NCI-H2196 (cell line): ENCODE data around the gene OR52R1.
A peak's percentile ranks its signal among the peaks of the same experiment; 100 is the strongest.
"Not testable (repeated sequence)": the region's sequence is repeated elsewhere in the genome, so short reads cannot be mapped to it uniquely, and the experiment has no call there.

ENCODE experiments used
- DNase-seq: peaks from one replicate; lab custom pipeline; 2025; ENCODE audit not compliant: unreplicated experiment; lab: John Stamatoyannopoulos, UW

OR52R1 gene

GRCh38 chr11:4804280-4804679, at the start of gene OR52R1:
Gene OR52R1 (minus strand): TSS chr11:4804380. CDS start chr11:4804380, 0 bp downstream.
- no peak for DNase-seq

GRCh38 chr11:4851033-4851432, 46.9 kb upstream of the OR52R1 start:
- DNase-seq, result no peak

- no peak for DNase-seq
Measured at GRCh38 chr11:4848908-4849532, 44.8 kb upstream of the OR52R1 start, which contains the start of gene OR51S1. Gene OR51S1 (minus strand): TSS chr11:4849208. CDS start chr11:4849208, 0 bp downstream.

GRCh38 chr11:4839851-4840549, 35.8 kb upstream of the OR52R1 start:
- DNase-seq, result peak; percentile 10

- no peak for DNase-seq
Measured at GRCh38 chr11:4830909-4831308, 26.7 kb upstream of the OR52R1 start.

- DNase-seq, result peak; percentile 13
Measured at GRCh38 chr11:4830346-4830745, 26.2 kb upstream of the OR52R1 start.

- peak; percentile 13 for DNase-seq
Measured at GRCh38 chr11:4826425-4826824, 22.2 kb upstream of the OR52R1 start.

- no peak for DNase-seq
Measured at GRCh38 chr11:4825132-4825531, 21.0 kb upstream of the OR52R1 start.

- no peak for DNase-seq
Measured at GRCh38 chr11:4821021-4821420, 16.8 kb upstream of the OR52R1 start, which contains the start of gene OR51F2. Gene OR51F2 (plus strand): TSS chr11:4821321. CDS start chr11:4821422, 101 bp downstream.

GRCh38 chr11:4809246-4809645, 5.1 kb upstream of the OR52R1 start:
- DNase-seq, result no peak

- DNase-seq, result no peak
Measured at GRCh38 chr11:4808476-4808875, 4.3 kb upstream of the OR52R1 start.

- not testable (repeated sequence) for DNase-seq
Measured at GRCh38 chr11:4801316-4801715, 2.9 kb downstream of the OR52R1 start.

- no peak for DNase-seq
Measured at GRCh38 chr11:4798427-4799183, 5.6 kb downstream of the OR52R1 start.

- DNase-seq, result no peak
Measured at GRCh38 chr11:4797206-4797605, 7.0 kb downstream of the OR52R1 start.

GRCh38 chr11:4782454-4782853, 21.7 kb downstream of the OR52R1 start:
- no peak for DNase-seq

- no peak for DNase-seq
Measured at GRCh38 chr11:4769838-4770237, 34.3 kb downstream of the OR52R1 start, which contains the start of gene OR51F1. Gene OR51F1 (minus strand): TSS chr11:4769938. CDS start chr11:4769938, 0 bp downstream.

- DNase-seq, result no peak
Measured at GRCh38 chr11:4768094-4768493, 36.1 kb downstream of the OR52R1 start.

- DNase-seq, result no peak
Measured at GRCh38 chr11:4766420-4767043, 37.6 kb downstream of the OR52R1 start.

- no peak for DNase-seq
Measured at GRCh38 chr11:4763096-4763495, 41.1 kb downstream of the OR52R1 start.
